Central memory CD4-positive, alpha-beta T cell (primary cell): ENCODE measurements around the gene AUTS2.

Experiments used
- DNase-seq: peaks from one replicate; pipeline ENCODE4 v3.0.0; 2022

Gene AUTS2

GRCh38 chr7:70044981-70045380 lies 446.7 kb downstream of the AUTS2 start:
- DNase-seq: no peak

GRCh38 chr7:70047384-70047783 lies 449.1 kb downstream of the AUTS2 start:
- DNase-seq: no peak

GRCh38 chr7:70047891-70048448 lies 449.7 kb downstream of the AUTS2 start:
- DNase-seq: no peak

GRCh38 chr7:70051726-70052125 lies 453.5 kb downstream of the AUTS2 start:
- DNase-seq: no peak

- DNase-seq: no peak
These were observed 454.4 kb downstream of the AUTS2 start for GRCh38 chr7:70052691-70053090.

GRCh38 chr7:70053421-70053820 lies 455.1 kb downstream of the AUTS2 start:
- no peak for DNase-seq

GRCh38 chr7:70053989-70054388 lies 455.7 kb downstream of the AUTS2 start:
- no peak for DNase-seq

GRCh38 chr7:70056363-70056762 lies 458.1 kb downstream of the AUTS2 start:
- no peak for DNase-seq

- no peak for DNase-seq
These were observed 462.2 kb downstream of the AUTS2 start for GRCh38 chr7:70060298-70061068.

- no peak for DNase-seq
These were observed 465.1 kb downstream of the AUTS2 start for GRCh38 chr7:70063371-70063770.

- DNase-seq: no peak
These were observed 465.7 kb downstream of the AUTS2 start for GRCh38 chr7:70063927-70064326.

GRCh38 chr7:70066844-70067243 lies 468.6 kb downstream of the AUTS2 start:
- no peak for DNase-seq

- no peak for DNase-seq
These were observed 470.3 kb downstream of the AUTS2 start for GRCh38 chr7:70068531-70068930.

GRCh38 chr7:70069977-70070376 lies 471.7 kb downstream of the AUTS2 start:
- DNase-seq: no peak

GRCh38 chr7:70071766-70072165 lies 473.5 kb downstream of the AUTS2 start:
- no peak for DNase-seq

GRCh38 chr7:70072220-70072619 lies 473.9 kb downstream of the AUTS2 start:
- DNase-seq: no peak

- DNase-seq: no peak
These were observed 478.1 kb downstream of the AUTS2 start for GRCh38 chr7:70076325-70076724.

GRCh38 chr7:70082099-70082611 lies 483.9 kb downstream of the AUTS2 start:
- no peak for DNase-seq

GRCh38 chr7:70091362-70091761 lies 493.1 kb downstream of the AUTS2 start:
- DNase-seq: no peak

GRCh38 chr7:70092314-70093204 lies 494.3 kb downstream of the AUTS2 start:
- DNase-seq: no peak

- no peak for DNase-seq
These were observed 495.1 kb downstream of the AUTS2 start for GRCh38 chr7:70093205-70093904.

- DNase-seq: no peak
These were observed 496.6 kb downstream of the AUTS2 start for GRCh38 chr7:70094831-70095230.

GRCh38 chr7:70097645-70098044 lies 499.4 kb downstream of the AUTS2 start:
- no peak for DNase-seq
